Upper lobe of left lung (tissue), 4 donors: Measurements from ENCODE around the gene AGAP1.

Source experiments
- CTCF ChIP-seq, 6 experiments: fragments of 450-650 bp in 4 of 6; fragments of 200-600 bp in 2 of 6; sonication (generic) in 2 of 6; IDR thresholded peaks; one replicate each; pipeline ENCODE4 v1.5.1; 2016 to 2019; ENCODE audit warnings: antibody characterized with exemption in 6 of 6
- EP300 ChIP-seq, 4 donors: sonication (generic); formaldehyde crosslinking; IDR thresholded peaks; one replicate each; pipeline ENCODE4 v1.5.1; 2017; ENCODE audit warnings: antibody characterized with exemption in 4 of 4, control low read depth in 2 of 4
- POLR2A ChIP-seq, 4 donors: fragments of 450-650 bp; IDR thresholded peaks; one replicate each; pipeline ENCODE4 v1.5.1; 2016 to 2017; ENCODE audit warnings: antibody characterized with exemption in 4 of 4, mild to moderate bottlenecking in 2 of 4
- POLR2AphosphoS5 ChIP-seq, 2 donors: sonication (generic); formaldehyde crosslinking; IDR thresholded peaks; one replicate each; pipeline ENCODE4 v1.5.1; 2017; ENCODE audit warnings: antibody characterized with exemption in 2 of 2

DNA sequence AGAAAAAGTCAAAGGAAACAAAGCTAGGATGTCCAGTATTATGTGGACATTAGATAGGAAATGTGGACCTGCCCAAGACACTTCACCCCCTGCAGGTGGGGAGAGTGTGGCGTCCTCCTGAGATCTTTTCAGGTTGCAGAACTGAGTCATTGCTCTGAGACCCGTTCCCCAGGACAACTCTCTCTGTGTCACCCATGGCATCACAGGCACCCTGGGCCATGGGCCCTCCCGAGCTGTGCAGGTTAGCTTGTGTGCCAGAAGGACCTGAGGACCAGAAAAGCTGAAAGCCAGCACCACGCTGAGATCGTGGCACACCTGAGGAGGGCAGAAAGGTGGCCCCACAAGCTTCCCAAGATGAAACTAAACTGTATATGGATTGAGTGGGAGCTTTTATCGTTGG lies 229.5 kb downstream of the AGAP1 start:
- TF ChIP-seq CTCF (IDR thresholded peaks at IDR 0.05) (no peak), POLR2AphosphoS5 (IDR thresholded peaks at IDR 0.05) (no peak), EP300 (IDR thresholded peaks at IDR 0.05) (no peak), POLR2A (IDR thresholded peaks at IDR 0.05) (no peak)
